Fibroblast of lung (primary cell): ENCODE measurements around the gene PTCH2.
A peak's percentile ranks its signal among the peaks of the same experiment; 100 is the strongest.

Source experiments
- CTCF ChIP-seq, 2 donors: IDR thresholded peaks in 1 of 2; conservative IDR thresholded peaks in 1 of 2; 1 replicate in 1 of 2; 2 replicates in 1 of 2; pipeline ENCODE4 v1.5.1; 2011 to 2012; ENCODE audit warnings: low read length in 2 of 2, control low read depth in 1 of 2, inconsistent platforms in 1 of 2, low read depth in 1 of 2, mild to moderate bottlenecking in 1 of 2
- EZH2 ChIP-seq: IDR thresholded peaks from 2 replicates; pipeline ENCODE4 v1.5.1; 2012; ENCODE audit warnings: low read length, control low read depth, mild to moderate bottlenecking; ENCODE audit errors: missing control alignments

GRCh38 chr1:44805311-44806024 lies 37.6 kb downstream of the PTCH2 start:
- TF ChIP-seq CTCF (conservative IDR thresholded peaks at IDR 0.05 in 1 of 2, IDR thresholded peaks at IDR 0.05 in 1 of 2; ENCODE audit: low read depth in 1 of 2, low read length in 2 of 2) = peak in 1 of 2 donors; percentile 8
- no peak for TF ChIP-seq EZH2
